Spleen (tissue), 11 donors: ENCODE results near the gene NGFR. TPM values are rescaled to one million over a fixed set of nuclear protein-coding genes. Genes with fewer than 3 reads are reported as not detected.

Source experiments
- DNase-seq: peaks from one replicate; pipeline ENCODE4 v3.0.0-alpha.2; 2020
- H3K27ac ChIP-seq, 8 donors: fragments of 200-600 bp; sonication (generic) in 7 of 8; 1 replicate in 4 of 8; 2 replicates in 4 of 8; pipeline versions ENCODE4 v1.5.0 to v1.8.0; 2016 to 2021; ENCODE audit warnings: inconsistent platforms in 4 of 8, mild to moderate bottlenecking in 4 of 8, moderate library complexity in 1 of 8
- H3K27me3 ChIP-seq, 7 donors: fragments of 200-600 bp; sonication (generic) in 6 of 7; replicated peaks in 1 of 7; 1 replicate in 4 of 7; 2 replicates in 3 of 7; pipeline versions ENCODE4 v1.5.0 to v1.8.0; 2016 to 2021; ENCODE audit warnings: inconsistent platforms in 3 of 7, mild to moderate bottlenecking in 1 of 7
- H3K36me3 ChIP-seq, 6 donors: fragments of 200-600 bp; sonication (generic) in 5 of 6; 1 replicate in 4 of 6; 2 replicates in 2 of 6; pipeline versions ENCODE4 v1.5.0 to v1.8.0; 2016 to 2021; ENCODE audit warnings: inconsistent platforms in 2 of 6
- H3K4me1 ChIP-seq, 6 donors: fragments of 200-600 bp; sonication (generic) in 5 of 6; 1 replicate in 3 of 6; 2 replicates in 3 of 6; pipeline versions ENCODE4 v1.5.0 to v1.8.0; 2016 to 2021; ENCODE audit warnings: inconsistent platforms in 3 of 6
- H3K4me3 ChIP-seq, 8 donors: fragments of 200-600 bp; sonication (generic) in 7 of 8; 1 replicate in 4 of 8; 2 replicates in 4 of 8; pipeline versions ENCODE4 v1.5.0 to v1.8.0; 2016 to 2021; ENCODE audit warnings: inconsistent platforms in 4 of 8, mild to moderate bottlenecking in 4 of 8, moderate library complexity in 2 of 8
- H3K9me3 ChIP-seq, 8 donors: fragments of 200-600 bp; sonication (generic) in 7 of 8; 1 replicate in 4 of 8; 2 replicates in 4 of 8; pipeline versions ENCODE4 v1.5.0 to v1.8.0; 2016 to 2021; ENCODE audit warnings: inconsistent platforms in 4 of 8
- POLR2A ChIP-seq, 3 donors: fragments of 450-650 bp; IDR thresholded peaks; one replicate each; pipeline ENCODE4 v1.5.1; 2017; ENCODE audit warnings: antibody characterized with exemption in 3 of 3, mild to moderate bottlenecking in 1 of 3
- POLR2AphosphoS5 ChIP-seq, 3 donors: sonication (generic); formaldehyde crosslinking; IDR thresholded peaks; one replicate each; pipeline ENCODE4 v1.5.1; 2017; ENCODE audit warnings: antibody characterized with exemption in 3 of 3
- WGBS, 5 donors: extraction: QIAGEN DNeasy Blood & Tissue Kit in 3 of 5; methylation state at CpG; one replicate each; pipeline versions ENCODE4 v1.1.5 to v1.1.7; 2013 to 2018; 5-methylcytosine and 5-hydroxymethylcytosine counted together
- intact Hi-C: fragments of 100-400 bp; cut with DNase I; formaldehyde crosslinking; loops from one replicate; pipeline ENCODE4 v1.15.0; 2023; ENCODE audit warnings: low total_unique reads
- polyA plus RNA-seq, 3 donors: library from polyadenylated mRNA; stranded (reverse); fragments of 200-250 nt; gene quantifications; one replicate each; pipeline ENCODE4 v1.2.1, GENCODE V29; 2013
- total RNA-seq, 7 donors: library from RNA; depleted of rRNA in 3 of 7; stranded (reverse); fragments of >200 nt in 3 of 7; fragmentation: NEBNext Ultra II Directional in 4 of 7; extraction: Animal tissue kit (Norgen Biotek cat#: 25700) in 4 of 7; gene quantifications; one replicate each; pipeline versions ENCODE4 v1.1.0 to v1.2.1, GENCODE V29; 2016 to 2021
- TF ChIP-seq, protein P1 (sequence below), 11 experiments: fragments of 200-600 bp in 7 of 11; fragments of 450-650 bp in 4 of 11; sonication (generic) in 4 of 11; IDR thresholded peaks in 8 of 11; conservative IDR thresholded peaks in 3 of 11; 1 replicate in 7 of 11; 2 replicates in 4 of 11; pipeline versions ENCODE4 v1.4.0 to v1.8.0; 2016 to 2021; ENCODE audit warnings: antibody characterized with exemption in 11 of 11, inconsistent platforms in 4 of 11, mild to moderate bottlenecking in 1 of 11
- donor health status: healthy with polysubstance abuse.
- donor health status: DM: no; HTN: no; CAD: no; lungs with moderate emphysema.
- donor health status: DM: no; HTN: no; CAD: no.
- donor health status: Bipolar disorder and iron deficiency.
- donor health status: healthy.
- donor health status: DM: no; HTN: no; CAD: no.
- donor health status: DM: yes; HTN: yes; CAD: no.

The NGFR gene
- total and polyA plus RNA-seq, 10 donors = 4.1 to 36.8 (median 13.9) TPM

DNA sequence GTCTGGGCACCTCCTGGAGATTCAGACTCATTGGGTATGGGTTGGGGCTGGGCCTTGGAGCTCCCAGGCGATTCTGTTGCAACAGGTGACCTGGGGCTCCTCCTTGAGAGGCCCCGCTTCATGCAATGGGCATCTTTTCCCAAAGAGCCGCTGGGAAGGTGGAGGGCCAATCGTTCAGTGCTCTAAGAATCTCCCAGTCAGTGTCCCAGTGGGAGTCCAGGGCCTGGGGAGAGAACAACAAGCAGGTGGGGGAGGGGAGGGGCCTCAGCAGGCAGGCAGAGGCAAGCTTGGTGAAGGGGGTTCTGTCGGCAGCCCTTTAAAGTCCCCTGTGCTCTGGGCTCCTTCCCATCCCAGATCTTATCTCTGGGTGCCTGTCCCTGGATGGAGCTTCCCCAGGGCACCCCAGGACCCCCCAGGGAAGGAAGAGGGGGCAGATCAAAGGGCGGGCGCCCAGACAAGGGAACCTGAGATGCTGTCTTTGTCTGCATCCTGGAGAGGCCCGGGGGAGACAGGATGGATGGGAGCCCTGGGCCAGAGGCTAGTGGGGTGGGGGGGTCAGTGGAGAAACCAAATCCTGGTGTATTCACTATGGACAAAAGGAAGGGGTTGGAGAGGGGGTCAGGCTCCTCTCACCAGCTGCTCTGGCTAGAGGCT is 50.0 kb downstream of the NGFR start:
- Histone ChIP-seq H3K4me1 (no peaks in the 10 kb centered on the region), H3K36me3 (no peaks in the 10 kb centered on the region), H3K4me3 (no peak overlapping the region), H3K9me3 (peaks cover 0 to 22% (median 5%) of the 10 kb centered on the region in 8 donors), H3K27me3 (peaks cover 0 to 21% (median 0%) of the 10 kb centered on the region in 7 donors), H3K27ac (no peak overlapping the region)
- TF ChIP-seq POLR2A (IDR thresholded peaks at IDR 0.05) (no peak), POLR2AphosphoS5 (IDR thresholded peaks at IDR 0.05) (no peak)
- TF ChIP-seq, protein P1, sequence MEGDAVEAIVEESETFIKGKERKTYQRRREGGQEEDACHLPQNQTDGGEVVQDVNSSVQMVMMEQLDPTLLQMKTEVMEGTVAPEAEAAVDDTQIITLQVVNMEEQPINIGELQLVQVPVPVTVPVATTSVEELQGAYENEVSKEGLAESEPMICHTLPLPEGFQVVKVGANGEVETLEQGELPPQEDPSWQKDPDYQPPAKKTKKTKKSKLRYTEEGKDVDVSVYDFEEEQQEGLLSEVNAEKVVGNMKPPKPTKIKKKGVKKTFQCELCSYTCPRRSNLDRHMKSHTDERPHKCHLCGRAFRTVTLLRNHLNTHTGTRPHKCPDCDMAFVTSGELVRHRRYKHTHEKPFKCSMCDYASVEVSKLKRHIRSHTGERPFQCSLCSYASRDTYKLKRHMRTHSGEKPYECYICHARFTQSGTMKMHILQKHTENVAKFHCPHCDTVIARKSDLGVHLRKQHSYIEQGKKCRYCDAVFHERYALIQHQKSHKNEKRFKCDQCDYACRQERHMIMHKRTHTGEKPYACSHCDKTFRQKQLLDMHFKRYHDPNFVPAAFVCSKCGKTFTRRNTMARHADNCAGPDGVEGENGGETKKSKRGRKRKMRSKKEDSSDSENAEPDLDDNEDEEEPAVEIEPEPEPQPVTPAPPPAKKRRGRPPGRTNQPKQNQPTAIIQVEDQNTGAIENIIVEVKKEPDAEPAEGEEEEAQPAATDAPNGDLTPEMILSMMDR (IDR thresholded peaks at IDR 0.05 in 8 of 11, conservative IDR thresholded peaks at IDR 0.05 in 3 of 11) = no peak
- intact Hi-C loops = no loop called here
- DNase-seq = peak; percentile 24
- 75 to 84% (median 79%) methylated on average over 4 to 8 of the region's 8 CpGs for WGBS, 5 donors

DNA sequence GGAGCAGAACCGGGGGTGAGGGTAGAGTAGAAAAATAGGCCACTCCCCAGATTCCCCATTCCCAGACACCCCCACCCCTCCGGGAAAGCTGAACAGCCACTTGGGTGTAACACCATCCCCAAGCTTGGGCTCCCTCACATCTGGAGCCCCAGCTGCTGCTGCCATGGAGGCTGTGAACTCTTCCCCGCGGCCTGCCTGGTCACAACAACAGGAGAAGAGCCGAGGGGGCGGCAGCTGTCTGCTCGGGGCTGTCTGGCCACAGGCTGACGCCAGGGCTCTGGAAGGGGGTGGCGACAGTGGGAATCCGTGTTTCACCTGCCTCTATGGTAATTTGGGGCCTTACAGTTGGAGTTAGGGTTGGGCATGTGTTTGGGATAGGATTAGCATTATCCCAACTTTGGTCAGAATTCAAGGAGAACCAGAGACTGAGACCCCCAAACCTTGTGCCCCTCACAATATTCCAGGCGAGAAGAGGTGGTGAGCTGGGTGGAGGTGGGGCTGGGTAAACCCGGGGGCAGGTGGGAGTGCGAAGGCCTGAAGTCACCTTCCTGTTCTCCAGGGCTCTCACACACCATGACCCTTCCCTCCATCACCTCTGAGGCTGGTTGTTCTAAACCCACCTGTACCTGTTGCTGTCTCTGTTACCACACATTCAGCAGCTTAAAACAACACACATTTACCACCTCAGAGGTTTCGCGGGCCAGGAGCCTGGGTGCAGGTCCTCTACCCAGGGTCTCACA is 50.9 kb downstream of the NGFR start:
- TF ChIP-seq POLR2AphosphoS5 (IDR thresholded peaks at IDR 0.05) = no peak
- TF ChIP-seq POLR2A (IDR thresholded peaks at IDR 0.05) = no peak
- TF ChIP-seq, protein P1 (IDR thresholded peaks at IDR 0.05 in 8 of 11, conservative IDR thresholded peaks at IDR 0.05 in 3 of 11) = no peak
- Histone ChIP-seq H3K27me3 (peaks cover 0 to 21% (median 0%) of the 10 kb centered on the region in 7 donors), H3K4me3 (no peak overlapping the region), H3K36me3 (no peaks in the 10 kb centered on the region), H3K27ac (no peak overlapping the region), H3K9me3 (peaks cover 0 to 18% (median 3%) of the 10 kb centered on the region in 8 donors), H3K4me1 (no peaks in the 10 kb centered on the region)
- peak; percentile 67 for DNase-seq
- WGBS, 5 donors = 81 to 92% (median 84%) methylated on average over 14 to 15 of the region's 15 CpGs
- intact Hi-C loops = no loop called here

DNA sequence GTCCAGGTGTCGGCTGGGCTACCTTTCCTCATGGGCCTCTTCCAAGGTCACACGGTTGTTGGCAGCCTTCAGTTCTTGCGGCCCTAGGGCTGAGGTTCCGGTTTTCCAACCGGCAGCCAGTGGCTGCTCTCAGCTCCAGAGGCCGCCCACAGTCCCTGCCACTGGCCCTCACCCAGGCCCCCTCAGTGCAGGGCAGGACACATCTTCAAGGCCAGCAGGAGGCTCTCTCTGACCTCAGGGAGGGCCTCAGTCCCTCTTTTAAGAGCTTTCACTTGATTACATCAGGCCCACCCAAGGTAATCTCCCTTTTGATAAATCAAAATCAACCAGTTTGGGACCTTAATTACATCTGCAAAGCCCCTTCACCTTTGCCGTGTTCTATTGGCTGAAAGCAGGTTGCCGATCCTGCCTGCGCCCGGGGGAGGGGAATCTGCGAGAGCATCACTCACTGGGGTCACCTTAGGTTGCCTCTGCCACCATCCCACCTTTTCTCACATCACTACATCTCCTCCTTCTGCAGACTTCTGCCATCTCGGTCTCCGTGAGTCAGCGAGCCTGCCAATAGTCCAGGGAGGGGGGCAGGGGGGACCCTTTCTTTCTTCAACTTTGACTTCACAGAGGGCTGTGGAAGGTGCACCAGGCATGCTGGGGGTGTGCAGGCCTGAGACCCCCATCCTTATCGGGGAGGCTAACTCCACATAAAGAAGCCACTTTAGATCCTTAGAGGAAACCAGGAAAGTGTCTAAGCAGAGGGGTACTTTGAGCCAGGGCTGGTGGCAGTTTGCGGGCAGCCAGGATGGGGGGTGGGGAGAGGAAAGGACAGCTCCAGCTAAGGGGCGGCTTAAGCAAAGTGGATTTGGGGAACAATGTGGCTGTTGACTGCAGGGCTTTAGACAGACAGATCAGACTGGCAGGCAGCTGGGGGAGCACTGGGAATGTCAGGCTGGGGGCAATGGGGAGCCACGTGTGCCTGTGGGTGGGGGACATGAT is 51.7 kb downstream of the NGFR start:
- Histone ChIP-seq H3K27ac (no peak overlapping the region), H3K9me3 (peaks cover 0 to 10% (median 0%) of the 10 kb centered on the region in 8 donors), H3K4me3 (no peak overlapping the region), H3K36me3 (no peaks in the 10 kb centered on the region), H3K27me3 (peaks cover 0 to 21% (median 0%) of the 10 kb centered on the region in 7 donors), H3K4me1 (no peaks in the 10 kb centered on the region)
- peak; percentile 50 for DNase-seq
- intact Hi-C loops = no loop called here
- TF ChIP-seq POLR2AphosphoS5 (IDR thresholded peaks at IDR 0.05) (no peak), POLR2A (IDR thresholded peaks at IDR 0.05) (no peak)
- TF ChIP-seq, protein P1 (IDR thresholded peaks at IDR 0.05 in 8 of 11, conservative IDR thresholded peaks at IDR 0.05 in 3 of 11) = no peak
- WGBS, 5 donors = 86 to 91% (median 89%) methylated on average over 18 of the region's 18 CpGs
